SU-DHL-6 (cell line): ENCODE data around the gene AFF4.

Experiments used
- EZH2phosphoT487 ChIP-seq: fragments of 200-600 bp; sonication (generic), shearing (Covaris generic); conservative IDR thresholded peaks from 2 replicates; pipeline ENCODE4 v1.6.1; 2018; ENCODE audit warnings: mild to moderate bottlenecking, antibody characterized with exemption, low read length, moderate library complexity, mixed read lengths
- TF ChIP-seq, protein P1 (sequence below): fragments of 200-600 bp; sonication (generic); IDR thresholded peaks from one replicate; pipeline ENCODE4 v1.5.1; 2017; ENCODE audit warnings: antibody characterized with exemption, mild to moderate bottlenecking, low read length, moderate library complexity; ENCODE audit not compliant: insufficient read depth, poor library complexity, severe bottlenecking

DNA sequence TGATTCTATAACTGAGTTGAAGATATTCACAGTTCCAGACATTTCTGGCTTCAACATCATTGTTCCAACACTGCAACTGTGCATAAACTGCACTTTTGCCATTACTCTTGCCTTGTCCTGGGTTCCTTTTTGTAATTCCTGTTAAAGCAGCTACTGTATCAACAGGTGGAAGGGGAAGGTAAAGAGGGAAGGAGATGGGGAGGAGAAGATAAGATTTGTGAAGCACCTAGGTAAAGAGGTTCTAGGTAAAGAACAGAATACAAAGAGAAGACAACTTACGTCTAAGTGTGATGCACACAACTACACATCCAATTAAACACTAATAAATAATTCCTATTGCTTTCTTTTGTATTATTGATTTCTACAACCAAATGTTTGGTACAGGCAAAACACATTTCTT, 53.7 kb downstream of the AFF4 start:
- TF ChIP-seq, protein P1, sequence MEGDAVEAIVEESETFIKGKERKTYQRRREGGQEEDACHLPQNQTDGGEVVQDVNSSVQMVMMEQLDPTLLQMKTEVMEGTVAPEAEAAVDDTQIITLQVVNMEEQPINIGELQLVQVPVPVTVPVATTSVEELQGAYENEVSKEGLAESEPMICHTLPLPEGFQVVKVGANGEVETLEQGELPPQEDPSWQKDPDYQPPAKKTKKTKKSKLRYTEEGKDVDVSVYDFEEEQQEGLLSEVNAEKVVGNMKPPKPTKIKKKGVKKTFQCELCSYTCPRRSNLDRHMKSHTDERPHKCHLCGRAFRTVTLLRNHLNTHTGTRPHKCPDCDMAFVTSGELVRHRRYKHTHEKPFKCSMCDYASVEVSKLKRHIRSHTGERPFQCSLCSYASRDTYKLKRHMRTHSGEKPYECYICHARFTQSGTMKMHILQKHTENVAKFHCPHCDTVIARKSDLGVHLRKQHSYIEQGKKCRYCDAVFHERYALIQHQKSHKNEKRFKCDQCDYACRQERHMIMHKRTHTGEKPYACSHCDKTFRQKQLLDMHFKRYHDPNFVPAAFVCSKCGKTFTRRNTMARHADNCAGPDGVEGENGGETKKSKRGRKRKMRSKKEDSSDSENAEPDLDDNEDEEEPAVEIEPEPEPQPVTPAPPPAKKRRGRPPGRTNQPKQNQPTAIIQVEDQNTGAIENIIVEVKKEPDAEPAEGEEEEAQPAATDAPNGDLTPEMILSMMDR, result no peak
- no peak for TF ChIP-seq EZH2phosphoT487
